DOHH2 (cell line): ENCODE results near the gene MCF2L2.

Source experiments
- EZH2phosphoT487 ChIP-seq: fragments of 200-600 bp; sonication (generic); IDR thresholded peaks from 2 replicates; pipeline ENCODE4 v1.6.1; 2017; ENCODE audit warnings: borderline replicate concordance, mild to moderate bottlenecking, antibody characterized with exemption, low read length, moderate library complexity, mixed read lengths
- TF ChIP-seq, protein P1 (sequence below): fragments of 200-600 bp; sonication (generic); IDR thresholded peaks from one replicate; pipeline ENCODE4 v1.5.1; 2014; ENCODE audit warnings: antibody characterized with exemption, mild to moderate bottlenecking, low read depth, low read length; ENCODE audit not compliant: poor library complexity, severe bottlenecking

GRCh38 chr3:183435661-183436060 lies 7.2 kb upstream of the MCF2L2 start:
- TF ChIP-seq, protein P1, sequence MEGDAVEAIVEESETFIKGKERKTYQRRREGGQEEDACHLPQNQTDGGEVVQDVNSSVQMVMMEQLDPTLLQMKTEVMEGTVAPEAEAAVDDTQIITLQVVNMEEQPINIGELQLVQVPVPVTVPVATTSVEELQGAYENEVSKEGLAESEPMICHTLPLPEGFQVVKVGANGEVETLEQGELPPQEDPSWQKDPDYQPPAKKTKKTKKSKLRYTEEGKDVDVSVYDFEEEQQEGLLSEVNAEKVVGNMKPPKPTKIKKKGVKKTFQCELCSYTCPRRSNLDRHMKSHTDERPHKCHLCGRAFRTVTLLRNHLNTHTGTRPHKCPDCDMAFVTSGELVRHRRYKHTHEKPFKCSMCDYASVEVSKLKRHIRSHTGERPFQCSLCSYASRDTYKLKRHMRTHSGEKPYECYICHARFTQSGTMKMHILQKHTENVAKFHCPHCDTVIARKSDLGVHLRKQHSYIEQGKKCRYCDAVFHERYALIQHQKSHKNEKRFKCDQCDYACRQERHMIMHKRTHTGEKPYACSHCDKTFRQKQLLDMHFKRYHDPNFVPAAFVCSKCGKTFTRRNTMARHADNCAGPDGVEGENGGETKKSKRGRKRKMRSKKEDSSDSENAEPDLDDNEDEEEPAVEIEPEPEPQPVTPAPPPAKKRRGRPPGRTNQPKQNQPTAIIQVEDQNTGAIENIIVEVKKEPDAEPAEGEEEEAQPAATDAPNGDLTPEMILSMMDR, result no peak
- no peak for TF ChIP-seq EZH2phosphoT487
